GM12864 (cell line): ENCODE data around the gene CHSY3.

Source experiments
- DNase-seq: peaks from one replicate; pipeline ENCODE4 v3.0.0-alpha.2; 2011; ENCODE audit warnings: low read depth
- H3K4me3 ChIP-seq: 2 replicates; pipeline ENCODE4 v1.5.1; 2011; ENCODE audit warnings: mild to moderate bottlenecking, low read depth, low read length, control low read depth
- TF ChIP-seq, protein P1 (sequence below): IDR thresholded peaks from 2 replicates; pipeline ENCODE4 v1.5.1; 2011; ENCODE audit warnings: low read depth, mild to moderate bottlenecking, moderate library complexity, low read length, control low read depth, inconsistent platforms; ENCODE audit errors: missing control alignments

Gene CHSY3

DNA sequence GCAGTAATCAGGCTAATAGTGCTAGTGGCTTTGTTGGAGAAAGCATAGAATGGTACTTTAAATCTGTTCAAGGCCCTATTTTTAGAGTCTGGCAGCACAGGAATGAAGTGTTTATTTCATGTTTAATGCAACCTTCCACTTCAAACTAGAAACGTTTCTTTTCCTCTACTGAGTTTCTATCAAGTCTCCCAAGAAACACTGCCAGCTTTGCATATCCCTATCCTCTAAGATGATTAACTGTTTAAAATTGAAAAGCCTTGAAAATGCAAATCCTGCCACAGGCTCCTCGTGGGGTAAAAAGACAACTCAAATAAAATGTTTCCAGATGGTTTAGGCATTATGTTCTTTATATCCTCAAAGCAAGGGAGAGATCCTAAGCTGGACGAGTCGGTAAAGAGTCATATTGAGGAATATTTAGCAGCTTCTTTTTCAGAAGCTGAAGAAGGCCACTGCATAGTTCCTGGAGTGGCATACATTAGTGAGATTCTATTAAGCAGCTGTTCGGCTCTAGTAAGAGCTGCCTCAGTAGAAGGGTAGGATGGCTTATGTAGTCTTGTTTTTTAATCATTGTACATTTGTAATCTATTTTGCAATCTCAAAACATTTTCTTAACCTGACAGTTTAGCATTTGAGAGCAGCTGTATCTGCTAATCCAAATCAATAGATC, 251.2 kb downstream of the CHSY3 start:
- no peak overlapping the region for H3K4me3 ChIP-seq
- TF ChIP-seq, protein P1, sequence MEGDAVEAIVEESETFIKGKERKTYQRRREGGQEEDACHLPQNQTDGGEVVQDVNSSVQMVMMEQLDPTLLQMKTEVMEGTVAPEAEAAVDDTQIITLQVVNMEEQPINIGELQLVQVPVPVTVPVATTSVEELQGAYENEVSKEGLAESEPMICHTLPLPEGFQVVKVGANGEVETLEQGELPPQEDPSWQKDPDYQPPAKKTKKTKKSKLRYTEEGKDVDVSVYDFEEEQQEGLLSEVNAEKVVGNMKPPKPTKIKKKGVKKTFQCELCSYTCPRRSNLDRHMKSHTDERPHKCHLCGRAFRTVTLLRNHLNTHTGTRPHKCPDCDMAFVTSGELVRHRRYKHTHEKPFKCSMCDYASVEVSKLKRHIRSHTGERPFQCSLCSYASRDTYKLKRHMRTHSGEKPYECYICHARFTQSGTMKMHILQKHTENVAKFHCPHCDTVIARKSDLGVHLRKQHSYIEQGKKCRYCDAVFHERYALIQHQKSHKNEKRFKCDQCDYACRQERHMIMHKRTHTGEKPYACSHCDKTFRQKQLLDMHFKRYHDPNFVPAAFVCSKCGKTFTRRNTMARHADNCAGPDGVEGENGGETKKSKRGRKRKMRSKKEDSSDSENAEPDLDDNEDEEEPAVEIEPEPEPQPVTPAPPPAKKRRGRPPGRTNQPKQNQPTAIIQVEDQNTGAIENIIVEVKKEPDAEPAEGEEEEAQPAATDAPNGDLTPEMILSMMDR, result no peak
- DNase-seq, result no peak

- TF ChIP-seq, protein P1, result no peak
- H3K4me3 ChIP-seq, result no peak overlapping the region
- DNase-seq, result no peak
These were observed 253.8 kb downstream of the CHSY3 start for GRCh38 chr5:130158036-130158435.

- no peak for DNase-seq
- TF ChIP-seq, protein P1, result no peak
- no peak overlapping the region for H3K4me3 ChIP-seq
These were observed 255.7 kb downstream of the CHSY3 start for GRCh38 chr5:130159968-130160367.

DNA sequence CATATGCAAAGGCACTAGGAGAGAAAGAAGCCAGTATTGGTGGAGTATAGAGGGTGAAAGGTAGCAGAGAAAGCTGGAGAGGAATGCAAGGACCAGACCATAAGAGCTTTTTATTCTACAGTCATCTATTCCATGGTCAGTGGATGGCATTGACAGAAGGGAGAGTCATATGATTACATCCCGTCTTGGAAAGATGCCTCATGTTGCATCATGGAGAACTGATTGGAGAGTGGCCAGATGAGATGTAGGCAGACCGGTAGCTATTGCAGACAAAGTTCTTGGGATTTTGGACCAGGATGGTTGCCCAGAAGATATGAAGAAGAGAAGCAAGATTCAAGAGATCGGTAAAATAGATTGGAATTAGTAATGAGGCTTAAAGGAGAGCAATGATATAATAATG, 260.7 kb downstream of the CHSY3 start:
- DNase-seq, result no peak
- H3K4me3 ChIP-seq, result no peak overlapping the region
- TF ChIP-seq, protein P1, result no peak

DNA sequence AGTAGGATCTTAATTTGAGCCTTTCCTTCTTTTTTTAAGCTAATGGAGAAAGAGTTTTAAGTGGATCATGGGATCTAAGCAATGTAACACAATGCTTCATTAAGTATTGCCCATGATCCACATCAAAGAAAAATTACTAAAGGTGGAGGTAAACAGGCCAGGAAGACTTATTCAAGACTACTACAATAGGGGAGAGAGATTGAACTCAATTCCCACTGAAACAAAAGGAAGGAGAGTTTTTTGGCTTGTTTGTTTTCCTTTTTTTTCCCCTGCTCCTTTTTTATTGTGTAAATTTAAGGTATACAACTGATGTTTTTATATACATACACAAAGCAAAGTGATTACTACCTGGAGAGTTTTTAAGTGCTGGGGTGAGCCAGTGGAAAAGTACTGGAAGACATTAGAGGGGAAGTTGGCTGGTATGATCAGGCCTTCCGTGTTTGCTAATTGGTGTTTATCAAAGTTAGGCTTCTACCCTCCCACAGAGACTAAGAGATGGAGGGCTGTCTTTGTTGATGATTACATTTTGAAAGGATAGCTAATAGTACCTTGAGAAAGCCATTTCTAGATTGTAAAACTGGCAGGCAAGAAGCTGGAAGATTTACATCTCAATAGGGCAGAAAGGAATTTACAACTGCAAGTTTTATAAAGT, 262.7 kb downstream of the CHSY3 start:
- no peak for DNase-seq
- TF ChIP-seq, protein P1, result no peak
- H3K4me3 ChIP-seq, result no peak overlapping the region

DNA sequence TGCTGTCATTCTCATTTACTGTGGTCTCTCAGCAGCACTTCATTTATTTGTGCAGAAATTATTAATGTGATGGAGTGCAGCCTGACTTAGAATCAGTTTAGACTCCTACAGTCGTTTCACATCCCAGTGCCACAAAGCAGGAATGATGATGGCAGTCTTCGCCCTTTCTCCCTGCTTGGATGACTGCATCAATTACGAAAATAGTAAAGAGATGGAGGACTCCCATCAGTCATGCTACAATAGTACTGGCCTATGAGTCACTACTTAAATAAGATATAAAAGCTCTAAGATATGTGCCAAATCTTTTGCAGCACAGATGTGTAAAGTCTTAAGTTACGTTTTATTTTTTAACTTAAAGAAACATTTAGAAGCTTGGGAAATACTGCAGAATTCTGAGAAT, 263.9 kb downstream of the CHSY3 start:
- TF ChIP-seq, protein P1, result no peak

GRCh38 chr5:130171699-130172098, 267.4 kb downstream of the CHSY3 start:
- H3K4me3 ChIP-seq, result no peak overlapping the region
- no peak for DNase-seq
- TF ChIP-seq, protein P1, result no peak

More for the DNA sequence above, 263.9 kb downstream of the CHSY3 start:
- H3K4me3 ChIP-seq, result no peak overlapping the region
- DNase-seq, result no peak
